ENCODE results near the gene TTC13. TPM values are rescaled to one million over a fixed set of nuclear protein-coding genes. Genes with fewer than 3 reads are reported as not detected.

The TTC13 gene
- total RNA-seq, 1 experiment from 2014 or later, result 4.4 TPM

GRCh38 chr1:230978491-230979388, at the start of gene TTC13, which contains the start of gene ARV1 (continued):
- TF ChIP-seq AFF4 (CRISPR knock-in tag; IDR thresholded peaks at IDR 0.05; ENCODE audit: borderline replicate concordance) (no peak), ZNF317 (CRISPR knock-in tag; IDR thresholded peaks at IDR 0.05; ENCODE audit: borderline replicate concordance, low read depth) (no peak), PREB (CRISPR knock-in tag; IDR thresholded peaks at IDR 0.05; ENCODE audit: borderline replicate concordance) (no peak), ZMAT4 (CRISPR knock-in tag; IDR thresholded peaks at IDR 0.05) (no peak), FOXJ3 (CRISPR knock-in tag; IDR thresholded peaks at IDR 0.05; ENCODE audit: borderline replicate concordance) (no peak), JUN (CRISPR knock-in tag; IDR thresholded peaks at IDR 0.05) (no peak), ZSCAN18 (CRISPR knock-in tag; IDR thresholded peaks at IDR 0.05) (no peak), HMGA2 (CRISPR knock-in tag; IDR thresholded peaks at IDR 0.05) (no peak), NR2C2 (CRISPR knock-in tag; IDR thresholded peaks at IDR 0.05) (no peak), ESRRA (CRISPR knock-in tag; IDR thresholded peaks at IDR 0.05; ENCODE audit: borderline replicate concordance) (no peak), E2F4 (CRISPR knock-in tag; IDR thresholded peaks at IDR 0.05; ENCODE audit: borderline replicate concordance, low read depth) (no peak), KAT7 (CRISPR knock-in tag; IDR thresholded peaks at IDR 0.05; ENCODE audit: borderline replicate concordance) (no peak), TCF7 (CRISPR knock-in tag; IDR thresholded peaks at IDR 0.05; ENCODE audit: low read depth) (no peak), IRF2 (CRISPR knock-in tag; IDR thresholded peaks at IDR 0.05; ENCODE audit: borderline replicate concordance, low read depth) (no peak), E2F1 (CRISPR knock-in tag; IDR thresholded peaks at IDR 0.05) (no peak), FOXP4 (CRISPR knock-in tag; IDR thresholded peaks at IDR 0.05) (0 out of 2 replicates have a peak, but pooled peaks have one; percentile 31), SOX15 (CRISPR knock-in tag; IDR thresholded peaks at IDR 0.05) (no peak), PRDM15 (CRISPR knock-in tag; IDR thresholded peaks at IDR 0.05) (no peak), JAZF1 (CRISPR knock-in tag; IDR thresholded peaks at IDR 0.05) (no peak), PRRX2 (CRISPR knock-in tag; IDR thresholded peaks at IDR 0.05) (no peak)
